ENCODE data around the gene CGNL1. TPM values are rescaled to one million over a fixed set of nuclear protein-coding genes. Genes with fewer than 3 reads are reported as not detected.

CGNL1 gene
- total and polyA plus RNA-seq, 5 donors from 2014 or later, result not detected

DNA sequence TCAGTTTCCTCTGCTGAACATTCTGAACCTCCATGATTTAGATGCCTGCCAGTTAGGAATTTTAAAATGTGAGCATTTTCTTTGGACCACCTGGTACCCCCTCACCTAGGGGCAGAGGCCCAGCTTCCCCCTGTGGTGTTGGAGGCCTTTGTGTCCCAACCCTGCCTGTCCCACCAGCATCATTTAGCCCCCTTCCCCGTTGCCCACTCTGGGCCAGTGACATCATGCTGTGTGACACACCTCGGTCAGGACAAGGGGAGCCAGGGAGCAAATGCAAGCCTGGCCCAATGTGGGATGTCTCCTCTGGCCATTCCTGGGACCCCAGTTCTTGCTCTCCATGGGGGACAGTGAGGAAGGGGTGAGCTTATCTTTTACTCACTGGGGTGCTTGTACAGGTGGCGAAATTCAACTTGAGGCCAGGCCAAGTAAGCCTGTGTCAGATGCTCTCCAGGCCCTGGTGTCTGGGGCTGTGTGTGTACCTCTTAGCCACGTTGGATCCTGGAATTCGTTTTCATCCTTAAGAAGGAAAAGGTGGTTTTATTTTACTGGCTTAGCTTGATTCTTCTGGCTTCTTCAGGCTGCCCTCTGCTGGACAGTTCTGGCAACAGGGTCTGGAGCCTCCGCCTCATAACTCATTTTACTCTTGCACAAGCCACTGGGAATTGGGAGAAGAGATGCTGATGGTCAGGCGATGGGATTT lies 165.7 kb downstream of the CGNL1 start:
- peak in 1 of 3 donors; percentile 34 for DNase-seq
- H3K27me3 ChIP-seq (ENCODE audit: control insufficient read depth, insufficient read depth, low read length), result no peaks in the 10 kb centered on the region
- no peaks in the 10 kb centered on the region for H3K4me1 ChIP-seq (ENCODE audit: control insufficient read depth, insufficient read depth, low read length, poor library complexity, severe bottlenecking)
- no peak for ATAC-seq (ENCODE audit: low read depth in 2 of 2)
- Mint-ChIP-seq H3K9me3 (peaks cover 0 to 3% (median 0%) of the 10 kb centered on the region in 7 donors), H3K36me3 (no peaks in the 10 kb centered on the region), H3K27me3 (peaks cover 17% of the 10 kb centered on the region), H3K4me3 (no peak overlapping the region), H3K4me1 (no peaks in the 10 kb centered on the region), H3K27ac (no peak overlapping the region)
- H3K27ac ChIP-seq (ENCODE audit: insufficient read depth, low read length, poor library complexity, severe bottlenecking), result no peak overlapping the region
- no peaks in the 10 kb centered on the region for H3K36me3 ChIP-seq (ENCODE audit: control insufficient read depth, insufficient read depth, low read length)
- no peak overlapping the region for H3K4me3 ChIP-seq (ENCODE audit: low read depth, low read length)
- no peaks in the 10 kb centered on the region for H3K9me3 ChIP-seq (ENCODE audit: control insufficient read depth in 2 of 2, low read length in 2 of 2)

- no peaks in the 10 kb centered on the region for H3K27me3 ChIP-seq (ENCODE audit: control insufficient read depth, insufficient read depth, low read length)
- Mint-ChIP-seq H3K36me3 (no peaks in the 10 kb centered on the region), H3K27me3 (peaks cover 17% of the 10 kb centered on the region), H3K9me3 (peaks cover 0 to 3% (median 0%) of the 10 kb centered on the region in 7 donors), H3K27ac (no peak overlapping the region), H3K4me1 (no peaks in the 10 kb centered on the region), H3K4me3 (no peak overlapping the region)
- DNase-seq, result no peak
- no peak overlapping the region for H3K27ac ChIP-seq (ENCODE audit: insufficient read depth, low read length, poor library complexity, severe bottlenecking)
- ATAC-seq (ENCODE audit: low read depth in 2 of 2), result no peak
- H3K9me3 ChIP-seq (ENCODE audit: control insufficient read depth in 2 of 2, low read length in 2 of 2), result no peaks in the 10 kb centered on the region
- no peak overlapping the region for H3K4me3 ChIP-seq (ENCODE audit: low read depth, low read length)
- H3K4me1 ChIP-seq (ENCODE audit: control insufficient read depth, insufficient read depth, low read length, poor library complexity, severe bottlenecking), result no peaks in the 10 kb centered on the region
- H3K36me3 ChIP-seq (ENCODE audit: control insufficient read depth, insufficient read depth, low read length), result no peaks in the 10 kb centered on the region
Measured at GRCh38 chr15:57542505-57542817, 166.2 kb downstream of the CGNL1 start.

DNA sequence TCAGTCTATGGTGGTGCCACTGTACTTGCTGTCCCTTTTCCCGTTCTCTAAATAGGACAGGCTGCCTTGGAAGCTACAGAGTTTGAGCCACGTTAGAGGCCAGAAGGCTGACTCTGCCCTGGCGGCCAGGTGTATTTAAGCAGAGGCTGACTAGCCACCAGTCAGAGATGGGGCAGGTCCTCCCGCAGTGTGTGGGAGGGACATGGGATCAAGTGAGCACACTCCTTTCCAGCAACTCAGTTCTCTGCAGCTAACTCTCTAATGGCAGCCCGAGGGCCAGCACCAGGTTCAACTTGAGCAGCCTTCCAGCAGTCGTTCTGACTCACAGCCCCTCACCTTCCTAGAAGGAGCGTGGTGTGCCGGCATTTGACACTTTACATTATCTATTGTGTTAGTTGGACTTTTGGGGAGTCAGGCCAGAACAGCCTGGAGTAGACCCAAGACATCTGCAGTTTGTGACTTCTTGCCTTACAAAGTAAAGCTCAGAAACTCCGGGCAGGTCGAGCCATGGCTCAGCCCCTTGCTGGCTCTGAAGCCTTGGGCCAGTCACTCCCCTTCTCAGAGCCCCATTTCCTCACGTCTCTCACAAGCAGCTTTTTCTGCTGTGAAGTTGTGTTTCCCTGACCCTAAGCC lies 168.7 kb downstream of the CGNL1 start:
- Histone ChIP-seq H3K4me3 (ENCODE audit: low read depth, low read length) (no peak overlapping the region), H3K27me3 (ENCODE audit: control insufficient read depth, insufficient read depth, low read length) (no peaks in the 10 kb centered on the region), H3K36me3 (ENCODE audit: control insufficient read depth, insufficient read depth, low read length) (no peaks in the 10 kb centered on the region), H3K9me3 (ENCODE audit: control insufficient read depth in 2 of 2, low read length in 2 of 2) (no peaks in the 10 kb centered on the region), H3K4me1 (ENCODE audit: control insufficient read depth, insufficient read depth, low read length, poor library complexity, severe bottlenecking) (no peaks in the 10 kb centered on the region), H3K27ac (ENCODE audit: insufficient read depth, low read length, poor library complexity, severe bottlenecking) (no peak overlapping the region)
- peaks cover 17% of the 10 kb centered on the region for H3K27me3 Mint-ChIP-seq
- H3K27ac Mint-ChIP-seq, result no peak overlapping the region
- DNase-seq (no peak), ATAC-seq (ENCODE audit: low read depth in 2 of 2) (no peak)
- H3K36me3 Mint-ChIP-seq, result no peaks in the 10 kb centered on the region
- H3K4me1 Mint-ChIP-seq, result no peaks in the 10 kb centered on the region
- no peak overlapping the region for H3K4me3 Mint-ChIP-seq
- H3K9me3 Mint-ChIP-seq, result peaks cover 0 to 3% (median 0%) of the 10 kb centered on the region in 7 donors

GRCh38 chr15:57545995-57546394 lies 169.7 kb downstream of the CGNL1 start:
- ATAC-seq (ENCODE audit: low read depth in 2 of 2) (no peak), DNase-seq (no peak)
- H3K36me3 ChIP-seq (ENCODE audit: control insufficient read depth, insufficient read depth, low read length), result no peaks in the 10 kb centered on the region
- H3K4me3 Mint-ChIP-seq, result no peak overlapping the region
- H3K27me3 ChIP-seq (ENCODE audit: control insufficient read depth, insufficient read depth, low read length), result no peaks in the 10 kb centered on the region
- no peak overlapping the region for H3K4me3 ChIP-seq (ENCODE audit: low read depth, low read length)
- no peaks in the 10 kb centered on the region for H3K4me1 Mint-ChIP-seq
- no peak overlapping the region for H3K27ac Mint-ChIP-seq
- no peaks in the 10 kb centered on the region for H3K9me3 ChIP-seq (ENCODE audit: control insufficient read depth in 2 of 2, low read length in 2 of 2)
- H3K36me3 Mint-ChIP-seq, result no peaks in the 10 kb centered on the region
- H3K9me3 Mint-ChIP-seq, result no peaks in the 10 kb centered on the region
- no peak overlapping the region for H3K27ac ChIP-seq (ENCODE audit: insufficient read depth, low read length, poor library complexity, severe bottlenecking)
- H3K27me3 Mint-ChIP-seq, result peaks cover 17% of the 10 kb centered on the region
- no peaks in the 10 kb centered on the region for H3K4me1 ChIP-seq (ENCODE audit: control insufficient read depth, insufficient read depth, low read length, poor library complexity, severe bottlenecking)

DNA sequence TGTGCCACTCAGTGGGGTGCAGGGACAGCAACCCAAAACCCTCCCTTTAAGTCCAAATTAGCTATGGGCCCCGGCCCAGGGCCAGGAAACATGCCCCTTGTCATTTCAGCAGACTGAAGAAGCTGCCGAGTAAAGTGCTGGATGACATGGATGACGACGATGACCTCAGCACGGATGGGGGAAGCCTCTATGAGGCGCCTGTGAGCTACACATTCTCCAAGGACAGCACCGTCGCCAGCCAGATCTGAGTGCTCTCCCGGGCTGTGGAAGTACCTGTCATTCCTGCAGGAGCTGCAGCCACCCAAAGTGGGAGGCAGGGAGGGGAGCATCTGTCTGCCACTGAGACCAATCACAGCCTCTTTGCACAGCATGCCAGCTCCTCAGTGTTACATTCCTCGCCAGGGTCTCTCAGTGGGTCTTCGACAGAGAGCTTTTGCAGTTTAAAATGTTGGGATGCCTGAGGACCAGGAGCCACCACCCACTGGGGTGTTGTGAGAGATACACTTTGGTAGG lies 171.0 kb downstream of the CGNL1 start:
- Mint-ChIP-seq H3K4me1 (no peaks in the 10 kb centered on the region), H3K27me3 (peaks cover 22% of the 10 kb centered on the region), H3K4me3 (no peak overlapping the region), H3K36me3 (no peaks in the 10 kb centered on the region), H3K9me3 (no peaks in the 10 kb centered on the region), H3K27ac (no peak overlapping the region)
- no peaks in the 10 kb centered on the region for H3K4me1 ChIP-seq (ENCODE audit: control insufficient read depth, insufficient read depth, low read length, poor library complexity, severe bottlenecking)
- ATAC-seq (ENCODE audit: low read depth in 2 of 2) (no peak), DNase-seq (no peak)
- no peak overlapping the region for H3K27ac ChIP-seq (ENCODE audit: insufficient read depth, low read length, poor library complexity, severe bottlenecking)
- H3K27me3 ChIP-seq (ENCODE audit: control insufficient read depth, insufficient read depth, low read length), result no peaks in the 10 kb centered on the region
- H3K36me3 ChIP-seq (ENCODE audit: control insufficient read depth, insufficient read depth, low read length), result no peaks in the 10 kb centered on the region
- no peaks in the 10 kb centered on the region for H3K9me3 ChIP-seq (ENCODE audit: control insufficient read depth in 2 of 2, low read length in 2 of 2)
- no peak overlapping the region for H3K4me3 ChIP-seq (ENCODE audit: low read depth, low read length)

GRCh38 chr15:57548351-57548750 lies 172.0 kb downstream of the CGNL1 start:
- H3K4me3 ChIP-seq (ENCODE audit: low read depth, low read length), result no peak overlapping the region
- H3K27ac ChIP-seq (ENCODE audit: insufficient read depth, low read length, poor library complexity, severe bottlenecking), result no peak overlapping the region
- H3K27me3 ChIP-seq (ENCODE audit: control insufficient read depth, insufficient read depth, low read length), result no peaks in the 10 kb centered on the region
- no peaks in the 10 kb centered on the region for H3K9me3 ChIP-seq (ENCODE audit: control insufficient read depth in 2 of 2, low read length in 2 of 2)
- DNase-seq (no peak), ATAC-seq (ENCODE audit: low read depth in 2 of 2) (no peak)
- Mint-ChIP-seq H3K36me3 (no peaks in the 10 kb centered on the region), H3K9me3 (no peaks in the 10 kb centered on the region), H3K4me1 (no peaks in the 10 kb centered on the region), H3K27me3 (peaks cover 20% of the 10 kb centered on the region), H3K27ac (peak overlapping the region in 1 of 3 donors; percentile 21), H3K4me3 (peak overlapping the region in 1 of 4 donors; percentile 78)
- no peaks in the 10 kb centered on the region for H3K36me3 ChIP-seq (ENCODE audit: control insufficient read depth, insufficient read depth, low read length)
- no peaks in the 10 kb centered on the region for H3K4me1 ChIP-seq (ENCODE audit: control insufficient read depth, insufficient read depth, low read length, poor library complexity, severe bottlenecking)

DNA sequence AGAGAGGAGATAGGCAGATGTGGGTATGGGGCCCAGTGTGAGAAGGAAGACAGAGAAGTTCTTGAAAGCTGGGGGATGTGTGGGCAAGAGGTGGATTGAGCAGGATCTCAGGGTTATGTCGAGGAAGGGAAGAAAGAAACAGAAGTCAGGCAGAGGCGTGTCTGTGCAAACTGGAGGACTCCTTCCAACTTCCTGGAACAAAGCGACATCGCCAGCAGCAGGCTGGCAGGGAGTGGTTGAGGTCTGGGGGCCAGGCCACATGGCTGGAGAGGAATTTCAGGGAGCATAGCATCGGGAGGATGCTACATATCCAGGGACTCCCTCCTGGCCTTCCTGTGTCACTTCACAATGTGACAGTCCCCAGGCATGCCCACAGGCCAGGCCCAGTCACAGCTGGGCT lies 172.5 kb downstream of the CGNL1 start:
- Histone ChIP-seq H3K27ac (ENCODE audit: insufficient read depth, low read length, poor library complexity, severe bottlenecking) (no peak overlapping the region), H3K36me3 (ENCODE audit: control insufficient read depth, insufficient read depth, low read length) (no peaks in the 10 kb centered on the region), H3K9me3 (ENCODE audit: control insufficient read depth in 2 of 2, low read length in 2 of 2) (no peaks in the 10 kb centered on the region), H3K4me3 (ENCODE audit: low read depth, low read length) (no peak overlapping the region), H3K27me3 (ENCODE audit: control insufficient read depth, insufficient read depth, low read length) (no peaks in the 10 kb centered on the region), H3K4me1 (ENCODE audit: control insufficient read depth, insufficient read depth, low read length, poor library complexity, severe bottlenecking) (no peaks in the 10 kb centered on the region)
- Mint-ChIP-seq H3K4me1 (no peaks in the 10 kb centered on the region), H3K36me3 (no peaks in the 10 kb centered on the region), H3K9me3 (no peaks in the 10 kb centered on the region), H3K27ac (peak overlapping the region in 1 of 3 donors; percentile 21), H3K4me3 (no peak overlapping the region), H3K27me3 (peaks cover 16% of the 10 kb centered on the region)
- DNase-seq (no peak), ATAC-seq (ENCODE audit: low read depth in 2 of 2) (no peak)

GRCh38 chr15:57549935-57550334 lies 173.6 kb downstream of the CGNL1 start:
- H3K4me3 Mint-ChIP-seq, result no peak overlapping the region
- no peak overlapping the region for H3K4me3 ChIP-seq (ENCODE audit: low read depth, low read length)
- H3K9me3 ChIP-seq (ENCODE audit: control insufficient read depth in 2 of 2, low read length in 2 of 2), result no peaks in the 10 kb centered on the region
- H3K27ac ChIP-seq (ENCODE audit: insufficient read depth, low read length, poor library complexity, severe bottlenecking), result no peak overlapping the region
- H3K27me3 Mint-ChIP-seq, result peaks cover 12% of the 10 kb centered on the region
- ATAC-seq (ENCODE audit: low read depth in 2 of 2) (no peak), DNase-seq (no peak)
- H3K27ac Mint-ChIP-seq, result no peak overlapping the region
- no peaks in the 10 kb centered on the region for H3K36me3 ChIP-seq (ENCODE audit: control insufficient read depth, insufficient read depth, low read length)
- no peaks in the 10 kb centered on the region for H3K4me1 ChIP-seq (ENCODE audit: control insufficient read depth, insufficient read depth, low read length, poor library complexity, severe bottlenecking)
- no peaks in the 10 kb centered on the region for H3K27me3 ChIP-seq (ENCODE audit: control insufficient read depth, insufficient read depth, low read length)
- no peaks in the 10 kb centered on the region for H3K9me3 Mint-ChIP-seq
- H3K36me3 Mint-ChIP-seq, result no peaks in the 10 kb centered on the region
- no peaks in the 10 kb centered on the region for H3K4me1 Mint-ChIP-seq
